H1 (cell line): Measurements from ENCODE around the gene TBC1D22A. TPM values are rescaled to one million over a fixed set of nuclear protein-coding genes. Genes with fewer than 3 reads are reported as not detected.

ENCODE experiments used
- SIRT6 ChIP-seq: IDR thresholded peaks from one replicate; pipeline ENCODE4 v1.7.1; 2012; ENCODE audit warnings: low read length, inconsistent platforms
- polyA plus RNA-seq, 7 experiments: library from polyadenylated mRNA; depleted of rRNA in 3 of 7; stranded (reverse) in 5 of 7; unstranded in 2 of 7; fragments of >200 nt in 5 of 7; fragments of 200-250 nt in 2 of 7; gene quantifications; 1 replicate in 5 of 7; 2 replicates in 1 of 7; 4 replicates in 1 of 7; pipeline versions ENCODE4 v1.2.1 to v1.2.3, GENCODE V29; 2011 to 2013; ENCODE audit warnings: missing spikeins in 2 of 7, mixed read lengths in 2 of 7
- total RNA-seq: library from RNA; stranded (reverse); fragmentation: NEBNext Ultra II Directional; extraction: Animal tissue kit (Norgen Biotek cat#: 25700); gene quantifications from 2 replicates; pipeline ENCODE4 v1.2.1, GENCODE V29; 2021

Gene TBC1D22A
- total and polyA plus RNA-seq, 2 of the 8 experiments (the other 6 are each of a cell fraction or from before 2014, with no cell fraction given) = 11.9 to 18.4 TPM

- TF ChIP-seq SIRT6 = no peak
Observed at GRCh38 chr22:46753761-46754109, 8.7 kb upstream of the TBC1D22A start (continued).
